Neural crest cell (in vitro differentiated cells): Measurements from ENCODE around the gene TIE1. TPM values are rescaled to one million over a fixed set of nuclear protein-coding genes. Genes with fewer than 3 reads are reported as not detected.

Experiments used
- DNase-seq: peaks from one replicate; pipeline ENCODE4 v3.0.0; 2021; ENCODE audit warnings: low read depth, mixed read lengths, low spot score
- H3K27ac Mint-ChIP-seq: one replicate; pipeline ENCODE4 v1.8.0; 2021; ENCODE audit warnings: mild to moderate bottlenecking, mixed read lengths; ENCODE audit not compliant: unreplicated experiment
- H3K27me3 Mint-ChIP-seq: 2 replicates; pipeline ENCODE4 v1.8.0; 2021; ENCODE audit warnings: low read depth, mild to moderate bottlenecking, mixed read lengths
- H3K36me3 Mint-ChIP-seq: 2 replicates; pipeline ENCODE4 v1.8.0; 2021; ENCODE audit warnings: low read depth, mild to moderate bottlenecking, mixed read lengths
- H3K4me1 Mint-ChIP-seq: 2 replicates; pipeline ENCODE4 v1.8.0; 2021; ENCODE audit warnings: mixed read lengths
- H3K4me3 Mint-ChIP-seq: one replicate; pipeline ENCODE4 v1.8.0; 2021; ENCODE audit warnings: mild to moderate bottlenecking, mixed read lengths
- H3K9me3 Mint-ChIP-seq: 2 replicates; pipeline ENCODE4 v1.8.0; 2021; ENCODE audit warnings: mixed read lengths
- total RNA-seq: library from RNA; stranded (reverse); gene quantifications from 2 replicates; pipeline ENCODE4 v1.2.1, GENCODE V29; 2021
- TF ChIP-seq, protein P1 (sequence below): fragments of 200-600 bp; sonication (generic); conservative IDR thresholded peaks from 2 replicates; pipeline ENCODE4 v1.5.0; 2021; ENCODE audit warnings: antibody characterized with exemption, mild to moderate bottlenecking

Gene TIE1
- total RNA-seq, 1 donor from 2014 or later: 2.2 TPM

DNA sequence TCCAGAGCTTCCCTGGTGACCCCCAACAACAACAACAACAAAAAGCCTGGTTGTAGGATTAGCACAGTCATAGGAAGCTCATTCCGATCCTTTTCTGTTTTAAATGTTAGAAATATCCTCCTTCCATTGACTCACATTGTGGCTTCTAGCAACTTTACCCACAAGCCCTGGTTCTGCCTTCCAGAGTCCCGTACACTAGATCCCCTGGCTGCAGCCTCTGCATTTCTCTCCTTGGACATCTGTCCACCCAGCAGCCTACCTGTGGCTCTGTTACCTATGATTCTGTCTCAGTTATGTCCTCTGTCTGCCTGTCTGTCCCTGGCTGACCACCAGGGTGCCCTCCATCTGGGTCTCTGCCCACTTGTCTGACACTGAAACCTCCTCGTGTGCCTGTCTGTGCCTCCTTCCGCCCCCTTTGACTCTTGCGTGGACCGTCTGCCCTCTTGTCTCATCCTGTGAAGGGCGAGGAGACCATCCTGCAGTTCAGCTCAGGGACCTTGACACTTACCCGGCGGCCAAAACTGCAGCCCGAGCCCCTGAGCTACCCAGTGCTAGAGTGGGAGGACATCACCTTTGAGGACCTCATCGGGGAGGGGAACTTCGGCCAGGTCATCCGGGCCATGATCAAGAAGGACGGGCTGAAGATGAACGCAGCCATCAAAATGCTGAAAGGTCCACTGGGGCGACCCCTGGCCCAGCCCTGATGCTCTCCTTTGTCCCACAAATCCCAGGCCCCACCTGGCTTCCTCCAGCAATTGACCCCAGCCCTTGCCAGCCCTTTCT is 16.1 kb downstream of the TIE1 start:
- TF ChIP-seq, protein P1, sequence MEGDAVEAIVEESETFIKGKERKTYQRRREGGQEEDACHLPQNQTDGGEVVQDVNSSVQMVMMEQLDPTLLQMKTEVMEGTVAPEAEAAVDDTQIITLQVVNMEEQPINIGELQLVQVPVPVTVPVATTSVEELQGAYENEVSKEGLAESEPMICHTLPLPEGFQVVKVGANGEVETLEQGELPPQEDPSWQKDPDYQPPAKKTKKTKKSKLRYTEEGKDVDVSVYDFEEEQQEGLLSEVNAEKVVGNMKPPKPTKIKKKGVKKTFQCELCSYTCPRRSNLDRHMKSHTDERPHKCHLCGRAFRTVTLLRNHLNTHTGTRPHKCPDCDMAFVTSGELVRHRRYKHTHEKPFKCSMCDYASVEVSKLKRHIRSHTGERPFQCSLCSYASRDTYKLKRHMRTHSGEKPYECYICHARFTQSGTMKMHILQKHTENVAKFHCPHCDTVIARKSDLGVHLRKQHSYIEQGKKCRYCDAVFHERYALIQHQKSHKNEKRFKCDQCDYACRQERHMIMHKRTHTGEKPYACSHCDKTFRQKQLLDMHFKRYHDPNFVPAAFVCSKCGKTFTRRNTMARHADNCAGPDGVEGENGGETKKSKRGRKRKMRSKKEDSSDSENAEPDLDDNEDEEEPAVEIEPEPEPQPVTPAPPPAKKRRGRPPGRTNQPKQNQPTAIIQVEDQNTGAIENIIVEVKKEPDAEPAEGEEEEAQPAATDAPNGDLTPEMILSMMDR: no peak
- H3K4me3 Mint-ChIP-seq: no peak overlapping the region
- H3K9me3 Mint-ChIP-seq: no peaks in the 10 kb centered on the region
- H3K36me3 Mint-ChIP-seq: no peaks in the 10 kb centered on the region
- H3K27ac Mint-ChIP-seq: peak overlapping the region; percentile 91
- DNase-seq: no peak
- no peaks in the 10 kb centered on the region for H3K27me3 Mint-ChIP-seq
- H3K4me1 Mint-ChIP-seq: peaks cover 40% of the 10 kb centered on the region

DNA sequence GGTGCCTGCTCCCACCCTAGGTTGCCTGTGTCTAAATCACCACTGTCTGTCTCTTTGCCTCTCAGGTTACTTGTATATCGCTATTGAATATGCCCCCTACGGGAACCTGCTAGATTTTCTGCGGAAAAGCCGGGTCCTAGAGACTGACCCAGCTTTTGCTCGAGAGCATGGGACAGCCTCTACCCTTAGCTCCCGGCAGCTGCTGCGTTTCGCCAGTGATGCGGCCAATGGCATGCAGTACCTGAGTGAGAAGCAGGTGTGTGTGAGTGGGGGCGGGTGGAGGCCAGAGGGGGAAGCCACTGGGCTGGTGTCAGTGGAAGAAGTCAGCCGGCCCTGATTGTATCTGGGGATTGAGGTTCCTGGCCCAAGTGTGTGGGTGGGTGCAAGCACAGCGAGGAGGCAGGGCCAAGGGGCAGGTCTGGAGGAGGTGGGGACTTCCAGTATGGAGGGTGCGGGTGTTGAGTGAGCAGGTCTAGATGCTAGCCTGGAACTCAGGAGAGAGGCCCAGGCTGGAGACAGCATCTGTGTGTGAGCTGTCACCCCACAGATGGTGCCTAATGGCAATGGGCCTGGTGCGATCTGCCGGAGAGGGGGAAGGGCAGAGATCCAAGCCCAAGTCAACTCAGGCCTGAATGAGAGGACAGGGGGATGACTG is 17.2 kb downstream of the TIE1 start:
- H3K9me3 Mint-ChIP-seq: no peaks in the 10 kb centered on the region
- TF ChIP-seq, protein P1: no peak
- H3K4me1 Mint-ChIP-seq: peaks cover 33% of the 10 kb centered on the region
- DNase-seq: no peak
- H3K4me3 Mint-ChIP-seq: peak overlapping the region; percentile 31
- no peaks in the 10 kb centered on the region for H3K36me3 Mint-ChIP-seq
- peak overlapping the region; percentile 67 for H3K27ac Mint-ChIP-seq
- H3K27me3 Mint-ChIP-seq: no peaks in the 10 kb centered on the region

DNA sequence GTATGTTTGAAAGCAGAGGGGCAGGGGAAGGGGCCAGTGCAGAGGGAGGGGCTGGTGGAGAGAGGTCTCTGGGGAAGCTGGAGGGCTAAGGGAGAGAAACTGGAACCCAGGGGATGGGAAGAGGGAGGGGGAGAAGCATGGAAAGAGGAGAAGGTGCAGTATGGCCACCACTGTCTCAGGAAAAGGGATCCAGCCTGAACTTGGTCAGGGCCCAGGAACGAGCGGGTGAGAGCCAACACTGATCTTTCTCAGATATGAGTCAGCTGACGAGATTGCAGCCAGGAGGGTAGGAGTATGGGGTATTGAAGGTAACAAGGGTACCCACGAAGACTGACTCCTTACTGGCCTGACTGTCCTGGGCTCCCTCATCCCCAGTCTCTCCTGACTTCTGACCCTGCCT is 18.0 kb downstream of the TIE1 start:
- H3K4me3 Mint-ChIP-seq: no peak overlapping the region
- H3K27ac Mint-ChIP-seq: no peak overlapping the region

DNA sequence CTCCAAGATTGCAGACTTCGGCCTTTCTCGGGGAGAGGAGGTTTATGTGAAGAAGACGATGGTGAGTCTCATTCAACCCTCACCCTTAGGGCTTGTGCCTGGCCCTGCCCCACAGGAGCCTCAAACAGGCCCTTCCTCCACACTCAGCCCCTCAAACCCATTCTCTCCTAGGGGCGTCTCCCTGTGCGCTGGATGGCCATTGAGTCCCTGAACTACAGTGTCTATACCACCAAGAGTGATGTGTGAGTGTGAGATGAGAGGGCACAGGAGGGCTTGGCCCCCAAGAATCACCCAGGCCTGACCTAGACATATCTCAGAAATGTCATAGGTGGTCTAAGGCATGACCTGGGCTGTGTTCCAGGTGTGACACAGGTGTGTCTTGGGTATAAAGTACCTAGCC is 18.5 kb downstream of the TIE1 start:
- no peak for DNase-seq
- peaks cover 33% of the 10 kb centered on the region for H3K4me1 Mint-ChIP-seq
- no peaks in the 10 kb centered on the region for H3K9me3 Mint-ChIP-seq
- TF ChIP-seq, protein P1: no peak
- H3K4me3 Mint-ChIP-seq: no peak overlapping the region
- H3K36me3 Mint-ChIP-seq: no peaks in the 10 kb centered on the region
- H3K27me3 Mint-ChIP-seq: no peaks in the 10 kb centered on the region
- peak overlapping the region; percentile 5 for H3K27ac Mint-ChIP-seq

More for the DNA sequence above, 18.0 kb downstream of the TIE1 start:
- Mint-ChIP-seq H3K27me3 (no peaks in the 10 kb centered on the region), H3K4me1 (peaks cover 33% of the 10 kb centered on the region), H3K9me3 (no peaks in the 10 kb centered on the region), H3K36me3 (no peaks in the 10 kb centered on the region)
- TF ChIP-seq, protein P1: no peak
- no peak for DNase-seq

DNA sequence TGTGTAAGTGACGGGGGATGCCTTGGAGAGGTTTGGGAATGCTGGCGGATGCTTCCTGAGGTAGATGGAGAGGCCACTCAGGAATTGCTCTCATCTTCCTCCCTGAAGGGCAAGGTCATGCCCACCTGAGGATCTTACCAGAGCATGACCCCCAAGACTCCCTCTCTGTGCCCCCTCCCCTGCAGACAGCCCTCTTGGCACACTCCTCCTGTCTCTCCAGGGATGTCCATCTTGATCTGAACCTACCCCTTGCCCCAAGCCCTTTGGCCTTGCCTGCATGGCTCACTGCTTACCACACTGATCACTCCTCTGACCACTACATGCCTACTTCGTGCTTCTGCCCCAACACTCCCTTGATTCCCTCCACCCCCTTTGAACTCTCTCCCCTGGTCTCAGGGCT is 19.0 kb downstream of the TIE1 start:
- TF ChIP-seq, protein P1: no peak
- peaks cover 32% of the 10 kb centered on the region for H3K4me1 Mint-ChIP-seq
- H3K9me3 Mint-ChIP-seq: peaks cover under 1% of the 10 kb centered on the region
- peak overlapping the region; percentile 5 for H3K27ac Mint-ChIP-seq
- H3K4me3 Mint-ChIP-seq: no peak overlapping the region
- H3K36me3 Mint-ChIP-seq: peaks cover 3% of the 10 kb centered on the region
- DNase-seq: no peak
- H3K27me3 Mint-ChIP-seq: no peaks in the 10 kb centered on the region
